ENCODE measurements around the gene STARD13.

GRCh38 chr13:33196767-33197166 lies 88.8 kb downstream of the STARD13 start:
- TF ChIP-seq POLR2A (IDR thresholded peaks at IDR 0.05) (no peak), CTCF (IDR thresholded peaks at IDR 0.05) (no peak), POLR2AphosphoS5 (IDR thresholded peaks at IDR 0.05) (no peak)

Data from stomach (tissue), 4 donors.